ENCODE measurements around the gene PSMD1. TPM values are rescaled to one million over a fixed set of nuclear protein-coding genes. Genes with fewer than 3 reads are reported as not detected.

PSMD1 gene
- total and polyA plus RNA-seq, 8 donors = 13.4 to 35.6 (median 25.1) TPM

DNA sequence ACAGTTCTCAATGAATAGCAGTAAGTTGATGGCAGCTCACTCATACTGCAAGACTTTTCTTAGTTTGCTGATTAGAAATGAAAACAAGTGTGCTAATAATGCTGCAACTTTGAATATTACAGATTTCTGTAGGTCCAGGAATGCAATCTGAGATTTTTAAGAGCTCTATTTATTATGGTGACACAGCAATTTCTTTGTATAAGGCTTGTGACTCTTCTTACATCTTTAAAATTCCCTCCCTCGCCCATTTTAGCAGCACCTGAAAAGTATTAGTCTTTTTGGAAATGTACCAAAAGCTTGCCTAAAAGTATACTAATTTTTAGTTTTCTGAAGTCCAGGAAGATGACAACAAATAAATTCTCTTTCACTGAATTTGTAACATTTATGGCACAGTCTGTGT is 72.5 kb downstream of the PSMD1 start:
- no peak for DNase-seq
- no peak for ATAC-seq
- Histone ChIP-seq H3K4me3 (no peak overlapping the region), H3K27me3 (no peaks in the 10 kb centered on the region), H3K4me1 (peaks cover 4 to 7% (median 5%) of the 10 kb centered on the region in 3 donors), H3K36me3 (no peaks in the 10 kb centered on the region), H3K9me3 (no peaks in the 10 kb centered on the region), H3K27ac (no peak overlapping the region)
- FAIRE-seq = no peak
- no peak for TF ChIP-seq CTCF (IDR thresholded peaks at IDR 0.05)
- intact Hi-C loops (cut with DNase I) = no loop called here
- 95 to 96% methylated on average over 1 of the region's 1 CpG for WGBS, 2 donors

GRCh38 chr2:231130336-231131056 is 73.8 kb downstream of the PSMD1 start:
- no peak overlapping the region for H3K27ac ChIP-seq
- 76 to 84% methylated on average over 6 of the region's 6 CpGs for WGBS, 2 donors
- no peaks in the 10 kb centered on the region for H3K36me3 ChIP-seq
- FAIRE-seq (no peak), DNase-seq (no peak), ATAC-seq (no peak)
- H3K27me3 ChIP-seq = no peaks in the 10 kb centered on the region
- no peak for TF ChIP-seq CTCF (IDR thresholded peaks at IDR 0.05)
- H3K4me3 ChIP-seq = no peak overlapping the region
- intact Hi-C loops (cut with DNase I) = no loop called here
- no peaks in the 10 kb centered on the region for H3K9me3 ChIP-seq
- H3K4me1 ChIP-seq = peaks cover 0 to 3% (median 2%) of the 10 kb centered on the region in 3 donors

- WGBS, 2 donors = 36 to 58% methylated on average over 1 of the region's 1 CpG
- FAIRE-seq (no peak), DNase-seq (no peak), ATAC-seq (peak in 1 of 4 donors; percentile 35)
- no peak overlapping the region for H3K27ac ChIP-seq
- no peak overlapping the region for H3K4me3 ChIP-seq
- H3K27me3 ChIP-seq = no peaks in the 10 kb centered on the region
- H3K36me3 ChIP-seq = no peaks in the 10 kb centered on the region
- peaks cover 0 to 4% (median 3%) of the 10 kb centered on the region in 3 donors for H3K4me1 ChIP-seq
- intact Hi-C loops (cut with DNase I) = no loop called here
- H3K9me3 ChIP-seq = no peaks in the 10 kb centered on the region
- TF ChIP-seq CTCF (IDR thresholded peaks at IDR 0.05) = no peak
Observed at GRCh38 chr2:231132129-231132528, 75.5 kb downstream of the PSMD1 start.

DNA sequence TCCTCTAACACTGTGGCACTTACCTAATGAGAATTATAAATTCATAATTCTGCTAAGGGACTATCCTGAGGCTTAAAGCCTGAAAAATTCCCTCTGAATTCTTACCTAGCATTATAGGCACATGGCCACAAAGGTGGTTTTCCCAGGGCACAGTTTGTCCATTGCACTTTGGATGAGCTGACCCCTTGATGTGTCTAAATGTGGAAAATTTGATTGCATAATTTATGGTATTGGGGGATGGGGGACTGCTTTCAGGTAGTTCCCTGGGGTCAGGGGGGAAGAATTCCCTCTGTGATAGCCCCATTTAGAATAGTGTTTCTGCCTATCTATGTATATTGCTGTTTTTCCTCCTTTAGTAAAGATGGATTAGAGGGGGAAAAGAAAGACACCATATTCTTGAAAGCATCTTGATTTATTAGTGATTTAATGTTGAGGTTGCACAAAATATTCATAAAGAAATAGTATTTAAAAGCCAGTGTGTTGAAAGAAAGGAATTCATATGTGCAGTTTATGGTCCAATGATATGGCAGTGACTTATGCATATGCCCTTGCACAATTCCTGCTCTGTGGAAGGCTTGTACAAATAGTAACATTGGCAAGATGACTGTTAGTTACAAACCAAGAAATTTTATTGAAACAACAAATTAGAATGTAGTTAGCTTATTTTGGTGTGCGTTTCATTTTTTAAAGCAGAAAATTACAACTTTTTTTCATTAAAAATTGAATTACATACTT is 76.9 kb downstream of the PSMD1 start:
- FAIRE-seq (no peak), ATAC-seq (no peak), DNase-seq (no peak)
- Histone ChIP-seq H3K9me3 (no peaks in the 10 kb centered on the region), H3K4me1 (peaks cover 0 to 4% (median 0%) of the 10 kb centered on the region in 3 donors), H3K36me3 (no peaks in the 10 kb centered on the region), H3K27me3 (no peaks in the 10 kb centered on the region), H3K27ac (no peak overlapping the region), H3K4me3 (no peak overlapping the region)
- WGBS, 2 donors = 89 to 96% methylated on average over 1 of the region's 1 CpG
- no peak for TF ChIP-seq CTCF (IDR thresholded peaks at IDR 0.05)
- intact Hi-C loops (cut with DNase I) = no loop called here

All from pancreas (tissue), 10 donors.